ENCODE data around the gene WWOX.

The WWOX gene

GRCh38 chr16:78629173-78629572 lies 529.7 kb downstream of the WWOX start:
- no peak overlapping the region for H3K4me3 ChIP-seq (ENCODE audit: control insufficient read depth, low read depth, low read length)
- DNase-seq (ENCODE audit: low read depth): no peak
- no peak for TF ChIP-seq CTCF (IDR thresholded peaks at IDR 0.05; ENCODE audit: control insufficient read depth, insufficient read depth, low read depth, low read length, missing control alignments)

GRCh38 chr16:78630102-78630501 lies 530.6 kb downstream of the WWOX start:
- H3K4me3 ChIP-seq (ENCODE audit: control insufficient read depth, low read depth, low read length): no peak overlapping the region
- no peak for DNase-seq (ENCODE audit: low read depth)
- no peak for TF ChIP-seq CTCF (IDR thresholded peaks at IDR 0.05; ENCODE audit: control insufficient read depth, insufficient read depth, low read depth, low read length, missing control alignments)

- H3K4me3 ChIP-seq (ENCODE audit: control insufficient read depth, low read depth, low read length): no peak overlapping the region
- TF ChIP-seq CTCF (IDR thresholded peaks at IDR 0.05; ENCODE audit: control insufficient read depth, insufficient read depth, low read depth, low read length, missing control alignments): no peak
- no peak for DNase-seq (ENCODE audit: low read depth)
Observed at GRCh38 chr16:78633551-78633950, 534.1 kb downstream of the WWOX start.

- DNase-seq (ENCODE audit: low read depth): no peak
- TF ChIP-seq CTCF (IDR thresholded peaks at IDR 0.05; ENCODE audit: control insufficient read depth, insufficient read depth, low read depth, low read length, missing control alignments): no peak
- no peak overlapping the region for H3K4me3 ChIP-seq (ENCODE audit: control insufficient read depth, low read depth, low read length)
Observed at GRCh38 chr16:78635807-78636206, 536.4 kb downstream of the WWOX start.

GRCh38 chr16:78638371-78638770 lies 538.9 kb downstream of the WWOX start:
- no peak for DNase-seq (ENCODE audit: low read depth)
- no peak for TF ChIP-seq CTCF (IDR thresholded peaks at IDR 0.05; ENCODE audit: control insufficient read depth, insufficient read depth, low read depth, low read length, missing control alignments)
- H3K4me3 ChIP-seq (ENCODE audit: control insufficient read depth, low read depth, low read length): no peak overlapping the region

GRCh38 chr16:78639775-78640174 lies 540.3 kb downstream of the WWOX start:
- no peak for TF ChIP-seq CTCF (IDR thresholded peaks at IDR 0.05; ENCODE audit: control insufficient read depth, insufficient read depth, low read depth, low read length, missing control alignments)
- H3K4me3 ChIP-seq (ENCODE audit: control insufficient read depth, low read depth, low read length): no peak overlapping the region
- DNase-seq (ENCODE audit: low read depth): no peak

GRCh38 chr16:78640886-78641285 lies 541.4 kb downstream of the WWOX start:
- TF ChIP-seq CTCF (IDR thresholded peaks at IDR 0.05; ENCODE audit: control insufficient read depth, insufficient read depth, low read depth, low read length, missing control alignments): no peak
- no peak for DNase-seq (ENCODE audit: low read depth)
- no peak overlapping the region for H3K4me3 ChIP-seq (ENCODE audit: control insufficient read depth, low read depth, low read length)
